Transverse colon (tissue), 4 donors: ENCODE measurements around the gene ZNF512B. TPM values are rescaled to one million over a fixed set of nuclear protein-coding genes. Genes with fewer than 3 reads are reported as not detected.

ENCODE experiments used
- DNase-seq: peaks from one replicate; pipeline ENCODE4 v3.0.0-alpha.2; 2019
- H3K27ac ChIP-seq, 4 donors: fragments of 200-600 bp; sonication (generic); 2 replicates each; pipeline ENCODE4 v1.5.1; 2016 to 2018; ENCODE audit warnings: inconsistent platforms in 4 of 4
- H3K27me3 ChIP-seq: fragments of 200-600 bp; sonication (generic); 2 replicates; pipeline ENCODE4 v1.5.1; 2017; ENCODE audit warnings: inconsistent platforms
- H3K36me3 ChIP-seq, 4 donors: fragments of 200-600 bp; sonication (generic); 2 replicates each; pipeline ENCODE4 v1.5.1; 2017 to 2019; ENCODE audit warnings: inconsistent platforms in 4 of 4
- H3K4me1 ChIP-seq, 4 donors: fragments of 200-600 bp; sonication (generic); 2 replicates each; pipeline ENCODE4 v1.5.1; 2017 to 2020; ENCODE audit warnings: inconsistent platforms in 4 of 4
- H3K4me3 ChIP-seq, 4 donors: fragments of 200-600 bp; sonication (generic); 1 replicate in 1 of 4; 2 replicates in 3 of 4; pipeline versions ENCODE4 v1.5.1 to v1.6.1; 2017 to 2019; ENCODE audit warnings: inconsistent platforms in 4 of 4
- H3K9me3 ChIP-seq, 2 donors: fragments of 200-600 bp; sonication (generic); 2 replicates each; pipeline ENCODE4 v1.5.1; 2017 to 2019; ENCODE audit warnings: inconsistent platforms in 2 of 2
- CTCF ChIP-seq, 5 experiments: fragments of 200-600 bp in 3 of 5; fragments of 450-650 bp in 2 of 5; sonication (generic) in 3 of 5; IDR thresholded peaks; 1 replicate in 2 of 5; 2 replicates in 3 of 5; pipeline ENCODE4 v1.5.1; 2016 to 2017; ENCODE audit warnings: antibody characterized with exemption in 5 of 5, inconsistent platforms in 3 of 5, mild to moderate bottlenecking in 2 of 5, moderate library complexity in 1 of 5
- EP300 ChIP-seq: sonication (generic); formaldehyde crosslinking; IDR thresholded peaks from one replicate; pipeline ENCODE4 v1.6.1; 2017; ENCODE audit warnings: antibody characterized with exemption, low read depth
- POLR2A ChIP-seq: fragments of 450-650 bp; IDR thresholded peaks from one replicate; pipeline ENCODE4 v1.6.1; 2016; ENCODE audit warnings: antibody characterized with exemption, mild to moderate bottlenecking, moderate library complexity
- POLR2AphosphoS5 ChIP-seq, 3 donors: sonication (generic); formaldehyde crosslinking; IDR thresholded peaks; one replicate each; pipeline ENCODE4 v1.6.1; 2016; ENCODE audit warnings: antibody characterized with exemption in 3 of 3
- WGBS, 2 donors: methylation state at CpG; one replicate each; pipeline ENCODE4 v1.1.5; 2018; ENCODE audit warnings: low coverage in 1 of 2; 5-methylcytosine and 5-hydroxymethylcytosine counted together
- in situ Hi-C, 4 donors: fragments of 200-750 bp; cut with MboI; loops; one replicate each; pipeline versions ENCODE4 v1.15.0 to v1.15.1; 2017; ENCODE audit warnings: low sequenced_read_pairs in 3 of 4, low pct_ligation_motif_present in 1 of 4, low pct_unique_long_range_greater_than_20kb in 1 of 4
- intact Hi-C: fragments of 100-400 bp; cut with DNase I; formaldehyde crosslinking; loops from one replicate; pipeline ENCODE4 v1.15.1; 2023; ENCODE audit warnings: low total_unique reads
- total RNA-seq, 4 donors: library from RNA; depleted of rRNA; stranded (reverse); fragments of >200 nt; gene quantifications; one replicate each; pipeline ENCODE4 v1.1.0, GENCODE V29; 2016

The ZNF512B gene
- total RNA-seq, 4 donors from 2014 or later, result 1.8 to 5.2 (median 2.1) TPM

GRCh38 chr20:64005394-64005793, 35.7 kb upstream of the ZNF512B start:
- H3K27ac ChIP-seq, result no peak overlapping the region
- DNase-seq, result no peak
- in situ Hi-C loops, result no loop called here
- intact Hi-C loops, result no loop called here
- H3K4me1 ChIP-seq, result no peaks in the 10 kb centered on the region
- 75 to 87% methylated on average over 4 to 6 of the region's 6 CpGs for WGBS, 2 donors
- no peaks in the 10 kb centered on the region for H3K9me3 ChIP-seq
- H3K36me3 ChIP-seq, result peaks cover 0 to 57% (median 28%) of the 10 kb centered on the region in 4 donors
- TF ChIP-seq POLR2A (no peak), CTCF (IDR thresholded peaks at IDR 0.05) (no peak), POLR2AphosphoS5 (IDR thresholded peaks at IDR 0.05) (no peak), EP300 (no peak)
- H3K27me3 ChIP-seq, result no peaks in the 10 kb centered on the region
- no peak overlapping the region for H3K4me3 ChIP-seq

DNA sequence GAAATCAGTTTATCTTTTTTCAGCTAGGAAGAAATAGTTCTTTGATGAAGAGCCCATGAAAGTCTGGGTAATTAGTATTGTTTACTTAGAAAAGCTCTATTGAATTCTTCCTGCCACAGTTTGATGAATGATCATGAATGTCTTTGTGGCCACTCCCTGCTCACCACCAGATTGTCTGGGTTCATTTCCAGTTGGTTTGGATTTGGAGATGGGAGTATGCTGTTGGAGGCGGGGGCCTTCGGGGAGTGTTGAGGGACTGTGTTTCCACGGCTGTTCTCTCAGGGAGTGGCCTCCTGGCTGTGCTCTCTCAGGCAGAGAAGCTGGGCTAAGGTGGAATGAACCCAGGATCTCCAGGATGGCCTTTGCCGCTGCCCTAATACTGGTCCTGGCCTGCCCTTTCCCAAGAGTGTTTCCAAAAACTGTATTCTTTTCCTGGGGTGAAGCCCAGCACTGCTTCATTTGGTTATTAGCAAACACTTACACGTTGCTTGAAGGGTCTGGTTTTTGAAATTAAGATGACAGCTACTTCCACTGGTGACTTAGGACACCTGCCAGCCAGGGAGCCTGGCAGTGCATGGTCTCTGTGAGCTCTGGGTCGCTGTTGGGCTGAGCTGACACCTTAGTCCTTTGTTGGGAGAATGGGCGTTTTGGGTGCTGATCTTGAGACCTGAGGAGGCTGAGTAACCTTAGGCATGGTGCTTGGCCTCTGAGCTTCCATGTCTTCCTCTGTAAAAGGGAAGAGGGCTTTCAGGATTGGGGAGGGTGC, 34.4 kb upstream of the ZNF512B start:
- no peak overlapping the region for H3K4me3 ChIP-seq
- no peaks in the 10 kb centered on the region for H3K27me3 ChIP-seq
- intact Hi-C loops (no loop called here), in situ Hi-C loops (no loop called here)
- H3K4me1 ChIP-seq, result no peaks in the 10 kb centered on the region
- peaks cover 0 to 57% (median 28%) of the 10 kb centered on the region in 4 donors for H3K36me3 ChIP-seq
- WGBS, 2 donors, result 63 to 100% methylated on average over 1 to 7 of the region's 7 CpGs
- DNase-seq, result no peak
- no peaks in the 10 kb centered on the region for H3K9me3 ChIP-seq
- no peak for TF ChIP-seq POLR2A
- TF ChIP-seq POLR2AphosphoS5 (IDR thresholded peaks at IDR 0.05), result no peak
- TF ChIP-seq EP300, result no peak
- H3K27ac ChIP-seq, result no peak overlapping the region

DNA sequence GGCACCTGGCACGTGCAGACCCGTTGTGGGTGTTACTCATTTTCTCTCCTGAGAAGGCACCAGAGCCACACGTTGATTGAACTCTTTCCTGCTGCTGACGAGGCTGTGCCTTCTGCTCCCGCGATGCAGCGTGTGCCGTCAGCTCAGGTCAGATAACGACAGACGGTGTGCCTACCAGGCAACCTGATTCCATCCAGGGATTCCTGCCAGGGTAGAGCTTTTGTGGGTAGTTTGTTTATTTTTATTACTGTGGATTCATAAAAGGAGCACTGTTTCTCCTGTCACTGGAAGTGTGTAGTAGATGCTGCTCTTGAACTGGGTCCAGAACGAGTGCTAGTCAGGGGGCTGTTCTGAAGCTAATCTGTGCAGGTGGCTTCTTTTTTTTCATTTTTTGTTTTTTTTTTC, 31.9 kb upstream of the ZNF512B start:
- H3K27me3 ChIP-seq, result no peaks in the 10 kb centered on the region
- H3K27ac ChIP-seq, result no peak overlapping the region
- DNase-seq, result no peak
- intact Hi-C loops, result no loop called here
- H3K4me3 ChIP-seq, result no peak overlapping the region
- H3K36me3 ChIP-seq, result peaks cover 0 to 63% (median 28%) of the 10 kb centered on the region in 4 donors
- TF ChIP-seq EP300, result no peak
- TF ChIP-seq POLR2AphosphoS5 (IDR thresholded peaks at IDR 0.05), result no peak
- TF ChIP-seq POLR2A, result no peak
- TF ChIP-seq CTCF (IDR thresholded peaks at IDR 0.05), result no peak
- 59 to 71% methylated on average over 1 to 11 of the region's 11 CpGs for WGBS, 2 donors
- in situ Hi-C loops, result no loop called here
- H3K9me3 ChIP-seq, result no peaks in the 10 kb centered on the region
- H3K4me1 ChIP-seq, result no peaks in the 10 kb centered on the region

DNA sequence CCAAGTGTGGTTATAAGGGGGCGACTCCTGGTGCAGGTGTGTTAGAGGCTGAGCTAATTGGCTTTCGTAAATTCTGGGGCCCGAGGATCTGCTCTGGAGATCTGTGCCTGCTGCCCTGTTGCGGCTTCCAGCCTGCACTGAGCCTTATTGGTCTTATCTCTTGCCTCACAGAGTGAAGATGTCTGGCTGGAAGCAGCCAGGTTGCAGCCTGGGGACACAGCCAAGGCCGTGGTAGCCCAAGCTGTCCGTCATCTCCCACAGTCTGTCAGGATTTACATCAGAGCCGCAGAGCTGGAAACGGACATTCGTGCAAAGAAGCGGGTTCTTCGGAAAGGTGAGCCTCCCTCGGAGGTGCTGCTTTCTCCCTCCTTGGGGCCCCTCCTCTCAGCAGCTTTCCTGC, 31.2 kb upstream of the ZNF512B start:
- DNase-seq, result no peak
- intact Hi-C loops (no loop called here), in situ Hi-C loops (no loop called here)
- Histone ChIP-seq H3K9me3 (no peaks in the 10 kb centered on the region), H3K4me1 (no peaks in the 10 kb centered on the region), H3K27me3 (no peaks in the 10 kb centered on the region), H3K27ac (no peak overlapping the region), H3K4me3 (no peak overlapping the region), H3K36me3 (peaks cover 0 to 70% (median 32%) of the 10 kb centered on the region in 4 donors)
- 94% methylated on average over 12 of the region's 12 CpGs; no CpG with 5 or more reads in 1 of the 2 donors for WGBS, 2 donors
- TF ChIP-seq EP300 (no peak), CTCF (IDR thresholded peaks at IDR 0.05) (no peak), POLR2A (no peak), POLR2AphosphoS5 (IDR thresholded peaks at IDR 0.05) (no peak)
